Glomerular visceral epithelial cell (primary cell): Measurements from ENCODE around the gene OCA2.

Source experiments
- DNase-seq: peaks from one replicate; pipeline ENCODE4 v3.0.0-alpha.2; 2016; ENCODE audit errors: extremely low spot score

The OCA2 gene

GRCh38 chr15:28104326-28104725 lies 5.2 kb upstream of the OCA2 start:
- no peak for DNase-seq

DNA sequence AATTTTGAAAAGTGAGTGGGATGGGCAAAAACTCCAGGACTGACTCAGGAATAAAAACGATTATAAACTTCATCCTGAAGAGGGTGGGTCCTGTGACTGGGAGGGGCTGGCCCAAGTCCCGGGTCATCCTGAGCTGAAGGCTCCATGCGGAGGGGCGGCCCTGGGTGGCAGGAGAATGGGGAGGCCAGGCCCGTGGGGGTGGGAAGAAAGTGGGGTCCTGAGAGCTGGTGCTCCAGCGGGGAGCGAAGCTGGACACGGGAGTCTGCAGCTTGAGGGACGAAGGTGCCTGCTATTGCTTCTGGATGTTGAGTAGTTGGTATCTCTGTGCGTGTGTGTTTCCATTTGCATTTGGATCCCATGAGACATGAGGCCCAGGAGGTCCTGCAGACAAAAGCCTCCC lies 4.7 kb upstream of the OCA2 start:
- no peak for DNase-seq

- no peak for DNase-seq
Observed at GRCh38 chr15:28101983-28102441, 2.9 kb upstream of the OCA2 start.

DNA sequence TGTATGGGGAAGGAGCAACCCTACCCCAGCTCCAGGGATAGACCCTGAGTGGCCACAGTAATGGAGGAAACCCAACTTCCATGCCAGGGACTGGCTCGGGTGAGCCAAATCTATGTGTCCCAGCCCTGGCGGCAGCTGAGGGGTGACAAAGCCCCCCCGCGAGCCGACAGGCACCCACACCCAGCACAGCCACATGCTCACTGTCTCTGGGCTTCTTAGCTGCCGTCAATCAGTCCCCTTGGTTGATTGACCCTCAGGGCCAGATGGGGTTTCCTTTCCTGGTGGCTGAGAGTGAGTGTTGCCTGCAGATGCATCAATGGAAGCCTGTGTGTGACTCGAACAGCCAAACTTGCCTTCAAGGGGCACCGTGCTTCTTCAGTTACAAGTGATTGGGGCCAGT lies 2.1 kb upstream of the OCA2 start:
- DNase-seq: no peak

GRCh38 chr15:28100516-28101195 lies 1.5 kb upstream of the OCA2 start:
- no peak for DNase-seq

GRCh38 chr15:28099555-28100140 lies 533 bp upstream of the OCA2 start:
- DNase-seq: no peak

DNA sequence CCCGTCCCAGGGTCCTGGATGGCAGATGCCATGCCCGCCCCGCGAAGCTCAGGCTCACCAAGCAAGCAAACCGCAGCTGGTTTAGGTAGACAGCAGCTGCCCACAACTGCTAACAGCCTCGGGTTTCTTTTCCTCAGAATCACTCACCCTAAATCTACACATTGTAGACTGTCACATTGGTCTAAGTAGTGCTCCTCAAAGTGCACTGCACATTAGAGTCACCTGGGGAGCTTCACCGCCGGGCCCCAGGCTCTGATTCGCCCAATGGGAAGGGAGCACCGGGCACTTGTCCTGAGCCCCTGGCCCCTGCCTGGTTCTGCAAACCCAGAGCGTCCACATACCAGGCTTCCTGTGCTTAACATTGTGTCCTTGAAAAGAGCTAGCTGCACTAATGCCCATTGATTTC lies 752 bp downstream of the OCA2 start:
- no peak for DNase-seq

GRCh38 chr15:28097656-28098359 lies 1.3 kb downstream of the OCA2 start:
- no peak for DNase-seq

GRCh38 chr15:28096670-28097431 lies 2.3 kb downstream of the OCA2 start:
- no peak for DNase-seq

DNA sequence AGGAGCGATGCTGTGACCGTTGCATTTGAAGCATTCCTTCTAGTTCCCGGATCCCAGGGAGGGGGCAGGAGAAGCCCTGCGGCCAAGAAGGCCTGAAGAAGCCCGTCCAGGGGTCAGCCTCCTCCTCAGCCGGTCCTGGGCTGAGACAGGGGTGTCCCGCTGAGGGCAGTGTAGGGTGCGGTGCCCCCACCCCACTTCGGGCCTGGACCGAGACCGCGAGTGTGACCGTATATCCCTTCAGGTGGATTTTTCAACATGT lies 2.8 kb downstream of the OCA2 start:
- DNase-seq: no peak

- no peak for DNase-seq
Observed at GRCh38 chr15:28094732-28095521, 4.2 kb downstream of the OCA2 start.

GRCh38 chr15:28093752-28094535 lies 5.2 kb downstream of the OCA2 start:
- DNase-seq: no peak

GRCh38 chr15:28091313-28091712 lies 7.8 kb downstream of the OCA2 start:
- DNase-seq: no peak

- DNase-seq: peak; percentile 50
Observed at GRCh38 chr15:28086175-28086703, 12.9 kb downstream of the OCA2 start.

DNA sequence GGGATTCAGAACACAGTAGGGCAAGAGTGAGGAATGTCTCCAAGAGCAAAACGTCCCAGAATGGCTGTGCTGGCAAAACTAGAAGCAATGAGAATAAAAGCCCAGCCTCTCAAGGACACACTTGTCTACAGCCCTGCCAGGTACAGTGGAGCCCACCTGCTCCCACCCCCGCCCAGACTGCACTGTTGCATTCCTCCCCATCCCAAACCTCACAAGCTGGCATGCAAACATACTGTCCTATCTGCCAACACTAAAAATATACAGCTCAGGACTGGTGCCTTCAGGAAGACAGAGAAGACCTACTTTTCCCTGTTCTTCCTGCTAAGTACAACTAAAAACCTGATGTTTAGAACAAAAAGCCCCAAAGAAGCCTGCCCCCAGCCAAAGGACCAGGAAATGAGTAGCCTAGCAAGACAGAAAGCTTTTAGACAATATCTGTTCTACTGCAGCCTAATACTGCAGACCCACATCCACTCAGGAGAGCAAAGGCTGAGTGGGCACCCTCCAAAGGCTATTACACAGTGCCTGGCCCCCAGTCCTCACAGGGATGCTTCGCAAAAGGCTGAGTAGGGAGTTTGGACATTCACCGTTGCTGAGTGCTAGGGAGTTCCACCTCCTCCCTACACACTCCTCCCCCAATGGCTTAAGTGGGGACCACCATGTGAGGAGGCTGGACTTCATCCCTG lies 13.5 kb downstream of the OCA2 start:
- DNase-seq: no peak

- no peak for DNase-seq
Observed at GRCh38 chr15:28084547-28084946, 14.6 kb downstream of the OCA2 start.

- DNase-seq: no peak
Observed at GRCh38 chr15:28082891-28083684, 16.0 kb downstream of the OCA2 start.

DNA sequence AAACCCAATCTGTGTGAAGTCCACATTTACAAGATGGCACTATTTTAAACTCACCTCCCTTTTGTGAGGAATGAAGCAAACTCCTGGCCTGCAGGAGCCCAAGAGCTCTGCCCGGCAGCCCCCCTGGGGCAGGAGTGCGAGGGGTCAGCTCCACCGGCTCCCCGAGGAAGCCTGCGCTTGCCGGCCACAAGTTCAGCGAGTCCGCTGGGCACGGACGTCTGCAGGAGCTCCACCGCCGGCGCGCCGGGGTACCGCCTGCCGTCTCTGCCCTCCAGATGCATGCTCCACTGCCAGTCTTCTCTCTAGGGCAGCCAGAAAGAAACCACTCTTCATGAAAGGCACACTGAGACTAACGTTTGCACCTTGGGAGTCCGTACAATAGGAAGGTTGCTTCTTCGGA lies 17.5 kb downstream of the OCA2 start:
- DNase-seq: no peak

- DNase-seq: no peak
Observed at GRCh38 chr15:28080386-28080785, 18.7 kb downstream of the OCA2 start.
